OCI-LY1 (cell line): ENCODE measurements around the gene IP6K3.

Experiments used
- H2AFZ ChIP-seq: fragments of 200-600 bp; sonication (generic), shearing (Covaris generic); 2 replicates; pipeline ENCODE4 v1.6.0; 2014; ENCODE audit warnings: antibody characterized with exemption, mild to moderate bottlenecking, low read length
- H3F3A ChIP-seq: fragments of 200-600 bp; sonication (generic), shearing (Covaris generic); 2 replicates; pipeline ENCODE4 v1.6.0; 2014; ENCODE audit warnings: mild to moderate bottlenecking, antibody characterized with exemption, low read length, moderate library complexity; ENCODE audit not compliant: insufficient read depth
- H3K27ac ChIP-seq: fragments of 200-600 bp; sonication (generic); 2 replicates; pipeline ENCODE4 v1.5.1; 2014; ENCODE audit warnings: low read length, mixed run types, mild to moderate bottlenecking, low read depth; ENCODE audit not compliant: poor library complexity, severe bottlenecking
- H3K27me3 ChIP-seq: fragments of 200-600 bp; sonication (generic); 2 replicates; pipeline ENCODE4 v1.6.0; 2014; ENCODE audit warnings: antibody characterized with exemption, mild to moderate bottlenecking, low read length, moderate library complexity; ENCODE audit not compliant: insufficient read depth
- H3K36me3 ChIP-seq: fragments of 200-600 bp; sonication (generic); 2 replicates; pipeline ENCODE4 v1.6.1; 2014; ENCODE audit warnings: mild to moderate bottlenecking, antibody characterized with exemption, low read length, moderate library complexity, mixed read lengths; ENCODE audit not compliant: insufficient read depth
- H3K4me1 ChIP-seq: fragments of 200-600 bp; sonication (generic); 2 replicates; pipeline ENCODE4 v1.5.1; 2014; ENCODE audit warnings: mild to moderate bottlenecking, low read length, moderate library complexity; ENCODE audit not compliant: insufficient read depth, severe bottlenecking
- H3K4me2 ChIP-seq: fragments of 200-600 bp; sonication (generic), shearing (Covaris generic); 2 replicates; pipeline ENCODE4 v1.6.1; 2014; ENCODE audit warnings: low read length
- H3K4me3 ChIP-seq: fragments of 200-600 bp; sonication (generic); 2 replicates; pipeline ENCODE4 v1.5.1; 2014; ENCODE audit warnings: low read length, low read depth, mild to moderate bottlenecking, mixed read lengths; ENCODE audit not compliant: poor library complexity, severe bottlenecking
- H3K79me2 ChIP-seq: fragments of 200-600 bp; shearing (Covaris generic); 2 replicates; pipeline ENCODE4 v1.6.1; 2016; ENCODE audit warnings: mixed run types, low read length, mixed read lengths; ENCODE audit not compliant: insufficient read depth
- H3K9ac ChIP-seq: fragments of 200-600 bp; sonication (generic), shearing (Covaris generic); 2 replicates; pipeline ENCODE4 v1.6.1; 2014; ENCODE audit warnings: mild to moderate bottlenecking, low read length, mixed read lengths
- H3K9me2 ChIP-seq: fragments of 200-600 bp; sonication (generic), shearing (Covaris generic); 2 replicates; pipeline ENCODE4 v1.6.1; 2014; ENCODE audit warnings: low read depth, mild to moderate bottlenecking, low read length, mixed read lengths
- H3K9me3 ChIP-seq: fragments of 200-600 bp; shearing (Covaris generic); 2 replicates; pipeline ENCODE4 v1.6.1; 2014; ENCODE audit warnings: low read length, mixed read lengths
- H4K20me1 ChIP-seq: fragments of 200-600 bp; sonication (generic), shearing (Covaris generic); 2 replicates; pipeline ENCODE4 v1.6.0; 2016; ENCODE audit warnings: mild to moderate bottlenecking, low read length; ENCODE audit not compliant: insufficient read depth
- EZH2 ChIP-seq: fragments of 200-600 bp; sonication (generic), shearing (Covaris generic); IDR thresholded peaks from 2 replicates; pipeline ENCODE4 v1.8.0; 2017; ENCODE audit warnings: borderline replicate concordance, mixed run types, mild to moderate bottlenecking, antibody characterized with exemption, low read length, moderate library complexity, mixed read lengths
- TF ChIP-seq, protein P1 (sequence below): fragments of 200-600 bp; sonication (generic), shearing (Covaris generic); IDR thresholded peaks from 2 replicates; pipeline ENCODE4 v1.5.1; 2017; ENCODE audit warnings: mild to moderate bottlenecking, antibody characterized with exemption, low read length, moderate library complexity, mixed read lengths

IP6K3 gene

GRCh38 chr6:33719326-33719987, 27.2 kb downstream of the IP6K3 start:
- no peak overlapping the region for H3K27ac ChIP-seq
- H3K9me2 ChIP-seq, result no peaks in the 10 kb centered on the region
- H3K9ac ChIP-seq, result no peak overlapping the region
- no peaks in the 10 kb centered on the region for H3K4me1 ChIP-seq
- no peaks in the 10 kb centered on the region for H4K20me1 ChIP-seq
- no peaks in the 10 kb centered on the region for H3K36me3 ChIP-seq
- no peak overlapping the region for H2AFZ ChIP-seq
- H3K79me2 ChIP-seq, result no peaks in the 10 kb centered on the region
- no peaks in the 10 kb centered on the region for H3K9me3 ChIP-seq
- H3K4me3 ChIP-seq, result no peak overlapping the region
- H3F3A ChIP-seq, result no peaks in the 10 kb centered on the region
- no peak overlapping the region for H3K4me2 ChIP-seq
- TF ChIP-seq EZH2, result no peak
- TF ChIP-seq, protein P1, sequence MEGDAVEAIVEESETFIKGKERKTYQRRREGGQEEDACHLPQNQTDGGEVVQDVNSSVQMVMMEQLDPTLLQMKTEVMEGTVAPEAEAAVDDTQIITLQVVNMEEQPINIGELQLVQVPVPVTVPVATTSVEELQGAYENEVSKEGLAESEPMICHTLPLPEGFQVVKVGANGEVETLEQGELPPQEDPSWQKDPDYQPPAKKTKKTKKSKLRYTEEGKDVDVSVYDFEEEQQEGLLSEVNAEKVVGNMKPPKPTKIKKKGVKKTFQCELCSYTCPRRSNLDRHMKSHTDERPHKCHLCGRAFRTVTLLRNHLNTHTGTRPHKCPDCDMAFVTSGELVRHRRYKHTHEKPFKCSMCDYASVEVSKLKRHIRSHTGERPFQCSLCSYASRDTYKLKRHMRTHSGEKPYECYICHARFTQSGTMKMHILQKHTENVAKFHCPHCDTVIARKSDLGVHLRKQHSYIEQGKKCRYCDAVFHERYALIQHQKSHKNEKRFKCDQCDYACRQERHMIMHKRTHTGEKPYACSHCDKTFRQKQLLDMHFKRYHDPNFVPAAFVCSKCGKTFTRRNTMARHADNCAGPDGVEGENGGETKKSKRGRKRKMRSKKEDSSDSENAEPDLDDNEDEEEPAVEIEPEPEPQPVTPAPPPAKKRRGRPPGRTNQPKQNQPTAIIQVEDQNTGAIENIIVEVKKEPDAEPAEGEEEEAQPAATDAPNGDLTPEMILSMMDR, result no peak
- H3K27me3 ChIP-seq, result no peaks in the 10 kb centered on the region; the same call in 1 of the 2 replicates

DNA sequence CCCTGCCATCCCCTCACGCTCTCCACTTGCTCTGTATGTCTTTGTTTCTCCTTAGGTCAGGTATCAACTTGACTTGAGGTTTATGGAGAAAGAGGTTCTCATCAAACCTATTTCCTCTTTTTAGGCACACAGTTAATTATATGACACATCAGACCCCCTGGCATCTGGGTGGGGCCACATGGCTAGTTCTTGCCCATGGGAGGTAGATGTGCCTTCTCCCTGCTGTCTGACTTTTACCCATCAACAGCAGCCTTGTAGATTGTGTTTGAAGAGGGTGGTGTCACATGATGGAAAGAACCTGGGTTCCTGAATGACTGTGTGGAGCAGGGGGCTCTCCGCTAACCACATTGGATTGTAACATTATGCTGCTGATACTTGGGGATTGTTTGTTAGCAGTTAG, 28.0 kb downstream of the IP6K3 start:
- no peaks in the 10 kb centered on the region for H3K9me3 ChIP-seq
- TF ChIP-seq, protein P1, result no peak
- no peak for TF ChIP-seq EZH2

GRCh38 chr6:33717934-33718455, 28.7 kb downstream of the IP6K3 start:
- Histone ChIP-seq H3K9me3 (no peaks in the 10 kb centered on the region), H4K20me1 (no peaks in the 10 kb centered on the region), H3K4me1 (no peaks in the 10 kb centered on the region), H2AFZ (no peak overlapping the region), H3K9ac (no peak overlapping the region), H3F3A (no peaks in the 10 kb centered on the region), H3K79me2 (no peaks in the 10 kb centered on the region), H3K9me2 (no peaks in the 10 kb centered on the region), H3K4me2 (no peak overlapping the region), H3K27me3 (no peaks in the 10 kb centered on the region), H3K27ac (no peak overlapping the region), H3K36me3 (no peaks in the 10 kb centered on the region), H3K4me3 (no peak overlapping the region)
- TF ChIP-seq EZH2, result no peak
- TF ChIP-seq, protein P1, result no peak

More for the DNA sequence above, 28.0 kb downstream of the IP6K3 start:
- H3K27ac ChIP-seq, result no peak overlapping the region
- no peaks in the 10 kb centered on the region for H4K20me1 ChIP-seq
- H3K4me3 ChIP-seq, result no peak overlapping the region
- H3K9ac ChIP-seq, result no peak overlapping the region
- H2AFZ ChIP-seq, result no peak overlapping the region
- no peaks in the 10 kb centered on the region for H3K79me2 ChIP-seq
- no peak overlapping the region for H3K4me2 ChIP-seq
- H3K4me1 ChIP-seq, result no peaks in the 10 kb centered on the region
- no peaks in the 10 kb centered on the region for H3F3A ChIP-seq
- H3K27me3 ChIP-seq, result no peaks in the 10 kb centered on the region; the same call in 1 of the 2 replicates
- no peaks in the 10 kb centered on the region for H3K36me3 ChIP-seq
- no peaks in the 10 kb centered on the region for H3K9me2 ChIP-seq
